Progenitor cell of endocrine pancreas (in vitro differentiated cells): ENCODE data around the gene NAA60. TPM values are rescaled to one million over a fixed set of nuclear protein-coding genes. Genes with fewer than 3 reads are reported as not detected.
"Not testable (repeated sequence)": the region's sequence is repeated elsewhere in the genome, so short reads cannot be mapped to it uniquely, and the experiment has no call there.

Source experiments
- DNase-seq: peaks from one replicate; pipeline ENCODE4 v3.0.0; 2021; ENCODE audit warnings: low spot score; ENCODE audit not compliant: unreplicated experiment
- H3K27ac Mint-ChIP-seq: 2 replicates; pipeline ENCODE4 v1.8.0; 2021; ENCODE audit warnings: mild to moderate bottlenecking, moderate library complexity, mixed read lengths
- H3K27me3 Mint-ChIP-seq: 2 replicates; pipeline ENCODE4 v1.8.0; 2021; ENCODE audit warnings: mixed read lengths
- H3K36me3 Mint-ChIP-seq: 2 replicates; pipeline ENCODE4 v1.8.0; 2022; ENCODE audit warnings: mixed read lengths; ENCODE audit not compliant: insufficient read depth
- H3K4me1 Mint-ChIP-seq: 2 replicates; pipeline ENCODE4 v1.8.0; 2021; ENCODE audit warnings: low read depth, mixed read lengths
- H3K4me3 Mint-ChIP-seq: 2 replicates; pipeline ENCODE4 v1.8.0; 2021; ENCODE audit warnings: low read depth, mild to moderate bottlenecking, moderate library complexity, mixed read lengths
- H3K9me3 Mint-ChIP-seq: 2 replicates; pipeline ENCODE4 v1.8.0; 2021; ENCODE audit warnings: low read depth, mixed read lengths
- total RNA-seq: library from RNA; stranded (reverse); gene quantifications from 2 replicates; pipeline ENCODE4 v1.2.1, GENCODE V29; 2021
- TF ChIP-seq, protein P1 (sequence below): fragments of 200-600 bp; sonication (generic); IDR thresholded peaks from one replicate; pipeline ENCODE4 v1.5.0; 2021; ENCODE audit warnings: antibody characterized with exemption, mild to moderate bottlenecking; ENCODE audit not compliant: unreplicated experiment

The NAA60 gene
- total RNA-seq, 1 donor from 2014 or later, result 71.3 TPM

- H3K4me3 Mint-ChIP-seq, DNase-seq: not testable (repeated sequence)
- TF ChIP-seq, protein P1, sequence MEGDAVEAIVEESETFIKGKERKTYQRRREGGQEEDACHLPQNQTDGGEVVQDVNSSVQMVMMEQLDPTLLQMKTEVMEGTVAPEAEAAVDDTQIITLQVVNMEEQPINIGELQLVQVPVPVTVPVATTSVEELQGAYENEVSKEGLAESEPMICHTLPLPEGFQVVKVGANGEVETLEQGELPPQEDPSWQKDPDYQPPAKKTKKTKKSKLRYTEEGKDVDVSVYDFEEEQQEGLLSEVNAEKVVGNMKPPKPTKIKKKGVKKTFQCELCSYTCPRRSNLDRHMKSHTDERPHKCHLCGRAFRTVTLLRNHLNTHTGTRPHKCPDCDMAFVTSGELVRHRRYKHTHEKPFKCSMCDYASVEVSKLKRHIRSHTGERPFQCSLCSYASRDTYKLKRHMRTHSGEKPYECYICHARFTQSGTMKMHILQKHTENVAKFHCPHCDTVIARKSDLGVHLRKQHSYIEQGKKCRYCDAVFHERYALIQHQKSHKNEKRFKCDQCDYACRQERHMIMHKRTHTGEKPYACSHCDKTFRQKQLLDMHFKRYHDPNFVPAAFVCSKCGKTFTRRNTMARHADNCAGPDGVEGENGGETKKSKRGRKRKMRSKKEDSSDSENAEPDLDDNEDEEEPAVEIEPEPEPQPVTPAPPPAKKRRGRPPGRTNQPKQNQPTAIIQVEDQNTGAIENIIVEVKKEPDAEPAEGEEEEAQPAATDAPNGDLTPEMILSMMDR, result peak; percentile 49
Measured at GRCh38 chr16:3527216-3527829, 83.8 kb downstream of the NAA60 start.

GRCh38 chr16:3528406-3528805 lies 84.9 kb downstream of the NAA60 start:
- H3K4me1 Mint-ChIP-seq, result no peaks in the 10 kb centered on the region
- no peak overlapping the region for H3K4me3 Mint-ChIP-seq
- H3K36me3 Mint-ChIP-seq, result peaks cover 45% of the 10 kb centered on the region
- TF ChIP-seq, protein P1, result no peak
- no peak for DNase-seq
- H3K9me3 Mint-ChIP-seq, result peaks cover 9% of the 10 kb centered on the region
- no peak overlapping the region for H3K27ac Mint-ChIP-seq
- H3K27me3 Mint-ChIP-seq, result no peaks in the 10 kb centered on the region

More at GRCh38 chr16:3527216-3527829, 83.8 kb downstream of the NAA60 start:
- H3K36me3 Mint-ChIP-seq, result peaks cover 46% of the 10 kb centered on the region
- not testable (repeated sequence) for H3K9me3 Mint-ChIP-seq, H3K27ac Mint-ChIP-seq, H3K4me1 Mint-ChIP-seq, H3K27me3 Mint-ChIP-seq

DNA sequence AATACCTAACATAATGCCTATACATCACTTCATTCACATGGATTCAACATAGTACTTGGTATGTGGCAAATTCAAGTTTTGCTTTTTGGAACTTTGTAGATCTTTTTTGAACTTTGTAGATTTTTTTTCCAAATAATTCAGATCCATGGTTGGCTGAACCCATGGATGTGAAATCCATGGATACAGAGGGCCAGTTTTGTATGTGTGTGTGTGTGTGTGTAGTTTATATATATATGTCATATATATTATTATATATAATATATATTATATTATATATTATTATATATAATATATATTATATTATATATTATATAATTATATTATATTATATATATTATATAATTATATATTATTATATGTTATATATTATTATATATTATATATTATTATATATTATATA lies 85.7 kb downstream of the NAA60 start:
- no peaks in the 10 kb centered on the region for H3K27me3 Mint-ChIP-seq
- H3K4me1 Mint-ChIP-seq, result no peaks in the 10 kb centered on the region
- peaks cover 49% of the 10 kb centered on the region for H3K36me3 Mint-ChIP-seq
- no peak overlapping the region for H3K27ac Mint-ChIP-seq
- peaks cover 9% of the 10 kb centered on the region for H3K9me3 Mint-ChIP-seq
- TF ChIP-seq, protein P1, result no peak
- no peak for DNase-seq
- H3K4me3 Mint-ChIP-seq, result no peak overlapping the region

DNA sequence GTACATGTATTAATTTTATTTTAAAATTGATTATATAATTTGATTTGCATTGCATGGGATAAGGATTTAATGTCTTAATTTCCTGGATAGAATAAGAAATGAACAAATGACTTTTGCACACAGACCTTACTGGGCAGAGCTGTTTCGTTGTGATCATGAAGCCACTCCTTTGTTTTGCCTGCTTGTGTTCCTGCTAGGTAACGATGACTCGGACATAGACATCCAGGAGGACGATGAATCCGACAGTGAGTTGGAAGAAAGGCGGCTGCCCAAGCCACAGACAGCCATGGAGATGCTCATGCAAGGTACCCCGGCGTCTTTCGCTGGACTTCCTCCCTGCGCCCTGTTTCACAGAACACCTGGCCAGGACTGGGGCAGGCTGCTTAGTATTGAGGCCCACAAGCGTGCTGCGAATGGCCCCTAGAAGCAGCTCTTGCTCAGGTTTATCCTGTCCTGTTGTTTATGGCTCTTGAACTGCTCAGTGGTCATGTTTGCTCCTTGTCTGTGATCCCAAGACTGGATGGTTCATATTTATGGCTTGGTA lies 87.0 kb downstream of the NAA60 start:
- TF ChIP-seq, protein P1, result no peak
- Mint-ChIP-seq H3K9me3 (peaks cover 9% of the 10 kb centered on the region), H3K27me3 (no peaks in the 10 kb centered on the region), H3K4me1 (no peaks in the 10 kb centered on the region), H3K27ac (no peak overlapping the region), H3K4me3 (no peak overlapping the region), H3K36me3 (peaks cover 53% of the 10 kb centered on the region)
- no peak for DNase-seq

- H3K36me3 Mint-ChIP-seq, result peaks cover 48% of the 10 kb centered on the region
- H3K4me1 Mint-ChIP-seq, result no peaks in the 10 kb centered on the region
- no peak overlapping the region for H3K4me3 Mint-ChIP-seq
- H3K27ac Mint-ChIP-seq, result no peak overlapping the region
- TF ChIP-seq, protein P1, result no peak
- H3K9me3 Mint-ChIP-seq, result peaks cover 6% of the 10 kb centered on the region
- no peaks in the 10 kb centered on the region for H3K27me3 Mint-ChIP-seq
- no peak for DNase-seq
Measured at GRCh38 chr16:3532741-3533140, 89.3 kb downstream of the NAA60 start.
